Heart left ventricle (tissue), 16 donors: ENCODE measurements around the gene RRP1. TPM values are rescaled to one million over a fixed set of nuclear protein-coding genes. Genes with fewer than 3 reads are reported as not detected.

Experiments
- ATAC-seq, 4 donors: fragments of 200-7000 bp; cut with Tn5 transposase; one replicate each; pipeline ENCODE4 v1.9.1; 2020 to 2022; ENCODE audit warnings: moderate library complexity in 4 of 4, mild to moderate bottlenecking in 3 of 4, moderate number of reproducible peaks in 1 of 4
- DNase-seq, 5 donors: peaks; one replicate each; pipeline ENCODE4 v3.0.0-alpha.2; 2020
- H3K27ac ChIP-seq, 12 donors: fragments of 200-600 bp; sonication (generic) in 4 of 12; one replicate each; pipeline versions ENCODE4 v1.5.0 to v1.8.0; 2016 to 2022; ENCODE audit warnings: mild to moderate bottlenecking in 2 of 12
- H3K27me3 ChIP-seq, 9 donors: fragments of 200-600 bp; sonication (generic) in 2 of 9; one replicate each; pipeline versions ENCODE4 v1.5.1 to v1.8.0; 2016 to 2022; ENCODE audit warnings: mild to moderate bottlenecking in 3 of 9
- H3K36me3 ChIP-seq, 9 donors: fragments of 200-600 bp; sonication (generic) in 2 of 9; one replicate each; pipeline versions ENCODE4 v1.5.0 to v1.8.0; 2018 to 2022; ENCODE audit warnings: mild to moderate bottlenecking in 2 of 9
- H3K4me1 ChIP-seq, 12 donors: fragments of 200-600 bp; sonication (generic) in 4 of 12; one replicate each; pipeline versions ENCODE4 v1.5.0 to v1.8.0; 2016 to 2022; ENCODE audit warnings: mild to moderate bottlenecking in 3 of 12
- H3K4me3 ChIP-seq, 12 donors: fragments of 200-600 bp; sonication (generic) in 4 of 12; one replicate each; pipeline versions ENCODE4 v1.5.0 to v1.8.0; 2017 to 2022; ENCODE audit warnings: mild to moderate bottlenecking in 9 of 12, moderate library complexity in 4 of 12
- H3K9me3 ChIP-seq, 12 donors: fragments of 200-600 bp; sonication (generic) in 4 of 12; one replicate each; pipeline versions ENCODE4 v1.5.0 to v1.8.0; 2016 to 2022; ENCODE audit warnings: mild to moderate bottlenecking in 1 of 12
- CTCF ChIP-seq, 12 donors: fragments of 200-600 bp; sonication (generic) in 4 of 12; IDR thresholded peaks; one replicate each; pipeline versions ENCODE4 v1.5.0 to v1.8.0; 2018 to 2022; ENCODE audit warnings: antibody characterized with exemption in 12 of 12, mild to moderate bottlenecking in 5 of 12
- POLR2A ChIP-seq, 2 donors: fragments of 450-650 bp; IDR thresholded peaks; one replicate each; pipeline ENCODE4 v1.6.1; 2017; ENCODE audit warnings: antibody characterized with exemption in 2 of 2, mild to moderate bottlenecking in 2 of 2, moderate library complexity in 2 of 2
- WGBS, 4 donors: extraction: QIAGEN DNeasy Blood & Tissue Kit in 2 of 4; methylation state at CpG; one replicate each; pipeline versions ENCODE4 v1.1.5 to v1.1.7; 2013 to 2018; 5-methylcytosine and 5-hydroxymethylcytosine counted together
- intact Hi-C, 10 donors: fragments of 100-400 bp; cut with DNase I; formaldehyde crosslinking; loops; one replicate each; pipeline versions ENCODE4 v1.11.1 to v1.14.2; 2022
- polyA plus RNA-seq, 2 donors: library from polyadenylated mRNA; stranded (reverse); fragments of 200-250 nt; gene quantifications; one replicate each; pipeline ENCODE4 v1.2.3, GENCODE V29; 2013
- total RNA-seq, 9 donors: library from RNA; depleted of rRNA in 2 of 9; stranded (reverse); fragments of >200 nt in 2 of 9; fragmentation: NEBNext Ultra II Directional in 3 of 9; extraction: Animal tissue kit (Norgen Biotek cat#: 25700) in 3 of 9; gene quantifications; one replicate each; pipeline versions ENCODE4 v1.1.0 to v1.2.4, GENCODE V29; 2016 to 2023
- donor health status: ischemic (EF 13 %, LVEDD 7.1; RV severe dilation, severe dysfunction).
- donor health status: healthy with polysubstance abuse.
- donor health status: DM: no; HTN: yes; CAD: no.
- donor health status: DM: no; HTN: no; CAD: no.
- donor health status: ischemic (EF 25% LVEDD 6.9; RV normal size, moderate dysfunction).
- donor health status: ischemic (EF 25% LVEDD 5.7; RV mildly dilated, moderate dysfunction).
- donor health status: healthy.
- donor health status: DM: yes; HTN: yes; CAD: no.
- donor health status: ischemic (EF 35%, LVEDD 5.7; RV mildly dilated, moderate dysfunction).
- donor health status: nonischemic (EF 11% LVEDD 7.7; RV severe dilation, severe dysfunction).
- donor health status: DM: yes; HTN: yes; CAD: no.
- donor health status: PGD.
- donor health status: ischemic (EF 29% LVEDD 5.4; RV normal size, mild dysfunction).
- donor health status: nonischemic (EF 23%, LVEDD 6.1; RV moderate dilation, normal function).

The RRP1 gene
- total and polyA plus RNA-seq, 11 donors = 6.0 to 15.6 (median 9.8) TPM

- Histone ChIP-seq H3K4me1 (peaks cover 0 to 7% (median 0%) of the 10 kb centered on the region in 12 donors), H3K27ac (no peak overlapping the region), H3K4me3 (no peak overlapping the region), H3K9me3 (no peaks in the 10 kb centered on the region), H3K27me3 (no peaks in the 10 kb centered on the region), H3K36me3 (peaks cover 0 to 99% (median 73%) of the 10 kb centered on the region in 9 donors)
- DNase-seq (no peak), ATAC-seq (no peak)
- 90 to 95% (median 94%) methylated on average over 19 to 31 of the region's 31 CpGs for WGBS, 4 donors
- TF ChIP-seq POLR2A (IDR thresholded peaks at IDR 0.05) = no peak
- no peak for TF ChIP-seq CTCF (IDR thresholded peaks at IDR 0.05)
- intact Hi-C loops = loop anchor here in 1 of 10 donors (10.0 kb wide), 1 partner anchor 47 kb away; no protein-coding TSS in a partner anchor
Observed at GRCh38 chr21:43751955-43752591, 37.3 kb upstream of the RRP1 start.

- Histone ChIP-seq H3K36me3 (peaks cover 0 to 99% (median 66%) of the 10 kb centered on the region in 9 donors), H3K27me3 (no peaks in the 10 kb centered on the region), H3K27ac (no peak overlapping the region), H3K4me3 (no peak overlapping the region), H3K9me3 (no peaks in the 10 kb centered on the region), H3K4me1 (peaks cover 0 to 15% (median 0%) of the 10 kb centered on the region in 12 donors)
- TF ChIP-seq CTCF (IDR thresholded peaks at IDR 0.05) = no peak
- no peak for TF ChIP-seq POLR2A (IDR thresholded peaks at IDR 0.05)
- intact Hi-C loops = loop anchor here in 1 of 10 donors (10.0 kb wide), 1 partner anchor 48 kb away; no protein-coding TSS in a partner anchor
- DNase-seq = no peak
- ATAC-seq = no peak
- WGBS, 4 donors = 93 to 98% (median 94%) methylated on average over 16 to 28 of the region's 28 CpGs
Observed at GRCh38 chr21:43752758-43753438, 36.5 kb upstream of the RRP1 start.

- Histone ChIP-seq H3K4me3 (no peak overlapping the region), H3K36me3 (peaks cover 0 to 96% (median 67%) of the 10 kb centered on the region in 9 donors), H3K9me3 (no peaks in the 10 kb centered on the region), H3K27me3 (no peaks in the 10 kb centered on the region), H3K4me1 (peaks cover 0 to 21% (median 0%) of the 10 kb centered on the region in 12 donors), H3K27ac (no peak overlapping the region)
- no peak for ATAC-seq
- DNase-seq = no peak
- TF ChIP-seq CTCF (IDR thresholded peaks at IDR 0.05) (no peak), POLR2A (IDR thresholded peaks at IDR 0.05) (no peak)
- intact Hi-C loops = loop anchor here in 1 of 10 donors (10.0 kb wide), 1 partner anchor 49 kb away; no protein-coding TSS in a partner anchor
- WGBS, 4 donors = 94 to 100% (median 95%) methylated on average over 9 to 16 of the region's 16 CpGs
Observed at GRCh38 chr21:43753439-43753799, 36.0 kb upstream of the RRP1 start.
